Uterine smooth muscle cell (primary cell): ENCODE measurements around the gene CCDC182. TPM values are rescaled to one million over a fixed set of nuclear protein-coding genes. Genes with fewer than 3 reads are reported as not detected.

Experiments
- total RNA-seq: library from RNA; depleted of rRNA; stranded (reverse); fragments of >200 nt; gene quantifications from 2 replicates; pipeline ENCODE4 v1.2.3, GENCODE V29; 2014

The CCDC182 gene
- total RNA-seq = not detected in 2 replicates

GRCh38 chr17:57745242-57745641, at the start of gene CCDC182:
Gene CCDC182 (minus strand): TSS chr17:57745299. CDS start chr17:57745272, 27 bp downstream.

Other genes starting within 250 kb of the CCDC182 start
- 19.5 and 31.3 TPM in 2 replicates for gene MRPS23, start 104.7 kb upstream of the CCDC182 start, total RNA-seq
- gene CUEDC1, start 210.1 kb upstream of the CCDC182 start, total RNA-seq = 6.1 and 7.7 TPM in 2 replicates
- 29.5 and 36.5 TPM in 2 replicates for gene VEZF1, start 243.0 kb upstream of the CCDC182 start, total RNA-seq